Fibroblast of lung (primary cell): ENCODE results near the gene PROCA1. TPM values are rescaled to one million over a fixed set of nuclear protein-coding genes. Genes with fewer than 3 reads are reported as not detected.

Experiments
- DNase-seq, 2 donors: peaks; one replicate each; pipeline versions ENCODE4 v3.0.0 to v3.0.0-alpha.2; 2010; ENCODE audit warnings: low read depth in 2 of 2
- H2AFZ ChIP-seq: 2 replicates; pipeline ENCODE4 v1.5.1; 2012; ENCODE audit warnings: low read length, control low read depth, inconsistent platforms
- H3K27ac ChIP-seq: 2 replicates; pipeline ENCODE4 v1.5.1; 2011; ENCODE audit warnings: low read length, control low read depth; ENCODE audit not compliant: insufficient read depth
- H3K27me3 ChIP-seq: 2 replicates; pipeline ENCODE4 v1.5.1; 2011; ENCODE audit warnings: mild to moderate bottlenecking, low read length; ENCODE audit not compliant: control insufficient read depth, insufficient read depth
- H3K36me3 ChIP-seq: 2 replicates; pipeline ENCODE4 v1.5.1; 2011; ENCODE audit warnings: low read length; ENCODE audit not compliant: control insufficient read depth, insufficient read depth
- H3K4me1 ChIP-seq: 2 replicates; pipeline ENCODE4 v1.5.1; 2011; ENCODE audit warnings: low read length; ENCODE audit not compliant: control insufficient read depth, insufficient read depth; ENCODE audit errors: extremely low read depth
- H3K4me2 ChIP-seq: 2 replicates; pipeline ENCODE4 v1.5.1; 2011; ENCODE audit warnings: low read length, control low read depth; ENCODE audit not compliant: insufficient read depth; ENCODE audit errors: extremely low read depth
- H3K4me3 ChIP-seq, 4 experiments: fragments of 200-600 bp in 1 of 4; sonication (generic) in 1 of 4; replicated peaks in 1 of 4; 2 replicates each; pipeline ENCODE4 v1.5.1; 2011 to 2016; ENCODE audit warnings: low read length in 4 of 4, low read depth in 3 of 4, mild to moderate bottlenecking in 3 of 4, control low read depth in 2 of 4, inconsistent platforms in 1 of 4, mixed read lengths in 1 of 4; ENCODE audit not compliant: insufficient read depth in 1 of 4; ENCODE audit errors: control extremely low read depth in 1 of 4
- H3K79me2 ChIP-seq: 2 replicates; pipeline ENCODE4 v1.5.1; 2012; ENCODE audit warnings: mild to moderate bottlenecking, low read length, inconsistent platforms; ENCODE audit not compliant: control insufficient read depth, insufficient read depth
- H3K9ac ChIP-seq: 2 replicates; pipeline ENCODE4 v1.5.1; 2011; ENCODE audit warnings: mild to moderate bottlenecking, low read length, control low read depth; ENCODE audit not compliant: insufficient read depth
- H3K9me3 ChIP-seq: 2 replicates; pipeline ENCODE4 v1.5.1; 2012; ENCODE audit warnings: low read depth, low read length; ENCODE audit not compliant: control insufficient read depth, insufficient read depth
- H4K20me1 ChIP-seq: 2 replicates; pipeline ENCODE4 v1.5.1; 2011; ENCODE audit warnings: low read length; ENCODE audit not compliant: control insufficient read depth, insufficient read depth; ENCODE audit errors: extremely low read depth
- EZH2 ChIP-seq: IDR thresholded peaks from 2 replicates; pipeline ENCODE4 v1.5.1; 2012; ENCODE audit warnings: low read length, control low read depth, mild to moderate bottlenecking; ENCODE audit errors: missing control alignments
- polyA plus RNA-seq, 2 donors: library from polyadenylated mRNA; depleted of rRNA in 1 of 2; stranded (reverse) in 1 of 2; unstranded in 1 of 2; fragments of >200 nt; gene quantifications; 2 replicates each; pipeline ENCODE4 v1.2.1, GENCODE V29; 2011 to 2012; ENCODE audit warnings: missing spikeins in 1 of 2
- total RNA-seq: library from RNA; depleted of rRNA; stranded (reverse); fragments of >200 nt; gene quantifications from 2 replicates; pipeline ENCODE4 v1.2.1, GENCODE V29; 2014
- TF ChIP-seq, protein P1 (sequence below), 2 donors: IDR thresholded peaks in 1 of 2; conservative IDR thresholded peaks in 1 of 2; 1 replicate in 1 of 2; 2 replicates in 1 of 2; pipeline ENCODE4 v1.5.1; 2011 to 2012; ENCODE audit warnings: low read length in 2 of 2, control low read depth in 1 of 2, inconsistent platforms in 1 of 2, low read depth in 1 of 2, mild to moderate bottlenecking in 1 of 2

PROCA1 gene
- total and polyA plus RNA-seq, 2 donors (not counting 1 experiment from before 2014, with no cell fraction given), result 0.85 to 2.6 TPM

DNA sequence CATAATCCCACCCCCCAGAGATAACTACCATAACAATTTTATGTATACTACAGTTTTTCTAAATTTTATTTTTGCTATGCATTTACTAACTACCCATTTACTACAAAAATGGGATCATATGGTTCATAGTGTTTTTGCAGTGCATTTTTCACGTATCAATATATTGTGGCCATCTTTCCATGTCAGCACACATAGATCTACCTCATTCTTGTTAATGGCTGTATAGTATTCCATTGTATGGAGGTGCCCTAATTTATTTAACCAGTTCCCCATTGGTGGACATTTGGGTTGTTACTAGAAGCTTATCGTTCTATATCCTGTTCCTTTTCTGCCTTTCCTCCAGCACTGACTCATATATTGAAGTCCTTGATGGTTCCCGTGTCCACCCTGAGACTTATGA is 22.7 kb downstream of the PROCA1 start:
- H3K27ac ChIP-seq, result no peak overlapping the region
- no peaks in the 10 kb centered on the region for H3K4me1 ChIP-seq
- H3K79me2 ChIP-seq, result no peaks in the 10 kb centered on the region
- H3K9ac ChIP-seq, result no peak overlapping the region
- peaks cover 28% of the 10 kb centered on the region for H3K36me3 ChIP-seq
- no peak overlapping the region for H2AFZ ChIP-seq
- TF ChIP-seq EZH2, result no peak
- TF ChIP-seq, protein P1, sequence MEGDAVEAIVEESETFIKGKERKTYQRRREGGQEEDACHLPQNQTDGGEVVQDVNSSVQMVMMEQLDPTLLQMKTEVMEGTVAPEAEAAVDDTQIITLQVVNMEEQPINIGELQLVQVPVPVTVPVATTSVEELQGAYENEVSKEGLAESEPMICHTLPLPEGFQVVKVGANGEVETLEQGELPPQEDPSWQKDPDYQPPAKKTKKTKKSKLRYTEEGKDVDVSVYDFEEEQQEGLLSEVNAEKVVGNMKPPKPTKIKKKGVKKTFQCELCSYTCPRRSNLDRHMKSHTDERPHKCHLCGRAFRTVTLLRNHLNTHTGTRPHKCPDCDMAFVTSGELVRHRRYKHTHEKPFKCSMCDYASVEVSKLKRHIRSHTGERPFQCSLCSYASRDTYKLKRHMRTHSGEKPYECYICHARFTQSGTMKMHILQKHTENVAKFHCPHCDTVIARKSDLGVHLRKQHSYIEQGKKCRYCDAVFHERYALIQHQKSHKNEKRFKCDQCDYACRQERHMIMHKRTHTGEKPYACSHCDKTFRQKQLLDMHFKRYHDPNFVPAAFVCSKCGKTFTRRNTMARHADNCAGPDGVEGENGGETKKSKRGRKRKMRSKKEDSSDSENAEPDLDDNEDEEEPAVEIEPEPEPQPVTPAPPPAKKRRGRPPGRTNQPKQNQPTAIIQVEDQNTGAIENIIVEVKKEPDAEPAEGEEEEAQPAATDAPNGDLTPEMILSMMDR (conservative IDR thresholded peaks at IDR 0.05 in 1 of 2, IDR thresholded peaks at IDR 0.05 in 1 of 2; ENCODE audit: low read depth in 1 of 2, low read length in 2 of 2), result no peak
- H3K27me3 ChIP-seq, result no peaks in the 10 kb centered on the region
- H4K20me1 ChIP-seq, result no peaks in the 10 kb centered on the region
- DNase-seq, result no peak
- no peak overlapping the region for H3K4me3 ChIP-seq
- no peaks in the 10 kb centered on the region for H3K9me3 ChIP-seq
- no peak overlapping the region for H3K4me2 ChIP-seq

DNA sequence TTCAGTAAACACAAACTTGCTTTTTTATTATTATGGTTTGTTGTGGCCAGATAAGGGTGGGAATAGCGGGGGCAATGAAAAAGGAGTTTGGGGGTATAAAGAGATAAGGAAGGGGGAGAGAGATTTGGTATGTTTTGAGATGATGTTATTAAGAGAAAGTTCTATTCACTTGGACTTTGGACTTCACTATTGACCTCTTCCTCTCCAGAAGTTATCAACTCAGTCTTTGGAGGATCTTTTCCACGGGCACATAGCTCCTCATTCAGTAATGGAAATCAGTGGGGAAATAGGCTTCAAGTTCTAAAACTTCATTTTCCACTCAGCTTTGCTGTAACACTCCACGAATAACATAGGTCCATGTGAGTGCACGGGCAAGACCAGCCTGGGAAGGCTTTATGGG is 23.2 kb downstream of the PROCA1 start:
- H3K27ac ChIP-seq, result no peak overlapping the region
- DNase-seq, result no peak
- H3K36me3 ChIP-seq, result peaks cover 24% of the 10 kb centered on the region
- H3K4me1 ChIP-seq, result no peaks in the 10 kb centered on the region
- TF ChIP-seq EZH2, result no peak
- TF ChIP-seq, protein P1 (conservative IDR thresholded peaks at IDR 0.05 in 1 of 2, IDR thresholded peaks at IDR 0.05 in 1 of 2; ENCODE audit: low read depth in 1 of 2, low read length in 2 of 2), result no peak
- no peak overlapping the region for H3K4me2 ChIP-seq
- H3K79me2 ChIP-seq, result no peaks in the 10 kb centered on the region
- H3K4me3 ChIP-seq, result no peak overlapping the region
- H3K27me3 ChIP-seq, result no peaks in the 10 kb centered on the region
- H3K9ac ChIP-seq, result no peak overlapping the region
- no peaks in the 10 kb centered on the region for H4K20me1 ChIP-seq
- H2AFZ ChIP-seq, result no peak overlapping the region
- H3K9me3 ChIP-seq, result no peaks in the 10 kb centered on the region

DNA sequence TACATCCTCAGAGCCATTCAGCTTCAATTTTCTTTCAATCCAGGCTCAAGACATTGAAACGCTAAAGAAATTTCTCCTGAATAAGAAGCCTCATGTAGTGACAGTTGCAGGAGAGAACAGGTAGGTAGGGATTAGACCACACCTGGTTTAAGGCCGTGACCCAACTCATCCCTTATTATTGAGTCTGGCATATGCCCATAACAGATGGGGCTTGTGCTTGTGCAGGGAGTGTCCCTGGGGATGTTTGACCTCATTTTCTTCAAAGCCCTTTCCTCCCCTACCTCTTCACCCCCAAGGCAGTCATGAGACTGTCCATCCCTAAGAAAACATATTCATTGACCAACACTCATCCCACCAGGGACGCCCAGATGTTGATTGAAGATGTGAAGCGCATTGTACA is 25.4 kb downstream of the PROCA1 start:
- peaks cover 32% of the 10 kb centered on the region for H3K36me3 ChIP-seq
- no peak for TF ChIP-seq EZH2
- TF ChIP-seq, protein P1 (conservative IDR thresholded peaks at IDR 0.05 in 1 of 2, IDR thresholded peaks at IDR 0.05 in 1 of 2; ENCODE audit: low read depth in 1 of 2, low read length in 2 of 2), result no peak

More for the DNA sequence above, 25.4 kb downstream of the PROCA1 start:
- H3K27ac ChIP-seq, result no peak overlapping the region
- no peaks in the 10 kb centered on the region for H3K27me3 ChIP-seq
- H3K79me2 ChIP-seq, result no peaks in the 10 kb centered on the region
- no peak for DNase-seq
- no peak overlapping the region for H2AFZ ChIP-seq
- no peak overlapping the region for H3K9ac ChIP-seq
- H3K4me1 ChIP-seq, result no peaks in the 10 kb centered on the region
- H4K20me1 ChIP-seq, result no peaks in the 10 kb centered on the region
- H3K9me3 ChIP-seq, result no peaks in the 10 kb centered on the region
- no peak overlapping the region for H3K4me2 ChIP-seq
- no peak overlapping the region for H3K4me3 ChIP-seq
